Stimulated activated CD8-positive, alpha-beta memory T cell treated with anti-CD3 and anti-CD28 coated beads, Interleukin-15, amount 100 ng/mL, for 48 hours (primary cell): ENCODE data around the gene ATP8A1.
"Not testable (repeated sequence)": the region's sequence is repeated elsewhere in the genome, so short reads cannot be mapped to it uniquely, and the experiment has no call there.

Experiments
- DNase-seq, 2 donors: peaks; one replicate each; pipeline ENCODE4 v3.0.0-alpha.2; 2020; ENCODE audit warnings: low read depth in 2 of 2

Gene ATP8A1

GRCh38 chr4:42470023-42470422 lies 186.9 kb downstream of the ATP8A1 start:
- no peak for DNase-seq

- DNase-seq = not testable (repeated sequence)
Observed at GRCh38 chr4:42467777-42468176, 189.1 kb downstream of the ATP8A1 start.

- no peak for DNase-seq
Observed at GRCh38 chr4:42466273-42466844, 190.5 kb downstream of the ATP8A1 start.

GRCh38 chr4:42464550-42465094 lies 192.3 kb downstream of the ATP8A1 start:
- no peak for DNase-seq

- DNase-seq = not testable (repeated sequence)
Observed at GRCh38 chr4:42461216-42461615, 195.7 kb downstream of the ATP8A1 start.

- no peak for DNase-seq
Observed at GRCh38 chr4:42460043-42460442, 196.9 kb downstream of the ATP8A1 start.

- no peak for DNase-seq
Observed at GRCh38 chr4:42458657-42459056, 198.2 kb downstream of the ATP8A1 start.

- DNase-seq = no peak
Observed at GRCh38 chr4:42454755-42455420, 202.0 kb downstream of the ATP8A1 start.

GRCh38 chr4:42453612-42454011 lies 203.3 kb downstream of the ATP8A1 start:
- no peak for DNase-seq

- DNase-seq = no peak
Observed at GRCh38 chr4:42452823-42453222, 204.1 kb downstream of the ATP8A1 start.

- no peak for DNase-seq
Observed at GRCh38 chr4:42446823-42447222, 210.1 kb downstream of the ATP8A1 start.

- DNase-seq = no peak
Observed at GRCh38 chr4:42445038-42445437, 211.9 kb downstream of the ATP8A1 start.

GRCh38 chr4:42442601-42443000 lies 214.3 kb downstream of the ATP8A1 start:
- no peak for DNase-seq

GRCh38 chr4:42440083-42440482 lies 216.8 kb downstream of the ATP8A1 start:
- no peak for DNase-seq

- no peak for DNase-seq
Observed at GRCh38 chr4:42436928-42437565, 219.9 kb downstream of the ATP8A1 start.

GRCh38 chr4:42428036-42428435 lies 228.9 kb downstream of the ATP8A1 start:
- no peak for DNase-seq

GRCh38 chr4:42425146-42426065 lies 231.5 kb downstream of the ATP8A1 start:
- no peak for DNase-seq

- no peak for DNase-seq
Observed at GRCh38 chr4:42420140-42420539, 236.8 kb downstream of the ATP8A1 start.

GRCh38 chr4:42417550-42417949 lies 239.4 kb downstream of the ATP8A1 start:
- DNase-seq = no peak

- no peak for DNase-seq
Observed at GRCh38 chr4:42416017-42416416, 240.9 kb downstream of the ATP8A1 start.

GRCh38 chr4:42415281-42415680 lies 241.6 kb downstream of the ATP8A1 start:
- DNase-seq = no peak

- DNase-seq = no peak
Observed at GRCh38 chr4:42412251-42412650, 244.7 kb downstream of the ATP8A1 start.
